Tibial nerve (tissue), 4 donors: ENCODE measurements around the gene LRRC63. TPM values are rescaled to one million over a fixed set of nuclear protein-coding genes. Genes with fewer than 3 reads are reported as not detected.

Source experiments
- DNase-seq, 2 donors: peaks; one replicate each; pipeline ENCODE4 v3.0.0-alpha.2; 2019; ENCODE audit warnings: low spot score in 2 of 2
- H3K27ac ChIP-seq, 4 donors: fragments of 200-600 bp; sonication (generic) in 3 of 4; one replicate each; pipeline ENCODE4 v1.5.1; 2017 to 2019; ENCODE audit warnings: mild to moderate bottlenecking in 1 of 4
- H3K27me3 ChIP-seq, 2 donors: fragments of 200-600 bp; sonication (generic) in 1 of 2; one replicate each; pipeline versions ENCODE4 v1.5.1 to v1.6.0; 2017 to 2019
- H3K36me3 ChIP-seq, 3 donors: fragments of 200-600 bp; sonication (generic); one replicate each; pipeline ENCODE4 v1.5.1; 2018 to 2019
- H3K4me1 ChIP-seq, 4 donors: fragments of 200-600 bp; sonication (generic) in 3 of 4; one replicate each; pipeline ENCODE4 v1.5.1; 2017 to 2019
- H3K4me3 ChIP-seq, 4 donors: fragments of 200-600 bp; sonication (generic) in 3 of 4; one replicate each; pipeline ENCODE4 v1.5.1; 2017 to 2019; ENCODE audit warnings: mild to moderate bottlenecking in 1 of 4, moderate library complexity in 1 of 4
- H3K9me3 ChIP-seq, 4 donors: fragments of 200-600 bp; sonication (generic) in 3 of 4; one replicate each; pipeline ENCODE4 v1.5.1; 2017 to 2019
- CTCF ChIP-seq, 5 experiments: fragments of 200-600 bp in 3 of 5; fragments of 450-650 bp in 2 of 5; sonication (generic) in 3 of 5; IDR thresholded peaks; one replicate each; pipeline ENCODE4 v1.5.1; 2016 to 2019; ENCODE audit warnings: antibody characterized with exemption in 5 of 5, mild to moderate bottlenecking in 3 of 5, moderate library complexity in 2 of 5
- EP300 ChIP-seq, 2 donors: sonication (generic); formaldehyde crosslinking; IDR thresholded peaks; one replicate each; pipeline ENCODE4 v1.6.1; 2017; ENCODE audit warnings: antibody characterized with exemption in 2 of 2, mild to moderate bottlenecking in 1 of 2
- POLR2A ChIP-seq, 2 donors: fragments of 450-650 bp; IDR thresholded peaks; one replicate each; pipeline ENCODE4 v1.6.1; 2017; ENCODE audit warnings: antibody characterized with exemption in 2 of 2, mild to moderate bottlenecking in 2 of 2, moderate library complexity in 2 of 2
- WGBS, 2 donors: methylation state at CpG; one replicate each; pipeline ENCODE4 v1.1.5; 2018; 5-methylcytosine and 5-hydroxymethylcytosine counted together
- total RNA-seq, 4 donors: library from RNA; depleted of rRNA; stranded (reverse); fragments of >200 nt; gene quantifications; one replicate each; pipeline ENCODE4 v1.1.0, GENCODE V29; 2016

Gene LRRC63
- total RNA-seq, 4 donors from 2014 or later, result 0.78 TPM; not detected in 3

GRCh38 chr13:46304546-46304945 is 92.8 kb downstream of the LRRC63 start:
- H3K4me1 ChIP-seq, result no peaks in the 10 kb centered on the region
- H3K4me3 ChIP-seq, result no peak overlapping the region
- H3K27ac ChIP-seq, result no peak overlapping the region
- WGBS, 2 donors, result 81 to 87% methylated on average over 3 of the region's 3 CpGs
- H3K27me3 ChIP-seq, result no peaks in the 10 kb centered on the region
- no peak for DNase-seq
- TF ChIP-seq CTCF (IDR thresholded peaks at IDR 0.05) (no peak), POLR2A (IDR thresholded peaks at IDR 0.05) (no peak), EP300 (IDR thresholded peaks at IDR 0.05) (no peak)
- no peaks in the 10 kb centered on the region for H3K36me3 ChIP-seq
- peaks cover 0 to 15% (median 0%) of the 10 kb centered on the region in 4 donors for H3K9me3 ChIP-seq

DNA sequence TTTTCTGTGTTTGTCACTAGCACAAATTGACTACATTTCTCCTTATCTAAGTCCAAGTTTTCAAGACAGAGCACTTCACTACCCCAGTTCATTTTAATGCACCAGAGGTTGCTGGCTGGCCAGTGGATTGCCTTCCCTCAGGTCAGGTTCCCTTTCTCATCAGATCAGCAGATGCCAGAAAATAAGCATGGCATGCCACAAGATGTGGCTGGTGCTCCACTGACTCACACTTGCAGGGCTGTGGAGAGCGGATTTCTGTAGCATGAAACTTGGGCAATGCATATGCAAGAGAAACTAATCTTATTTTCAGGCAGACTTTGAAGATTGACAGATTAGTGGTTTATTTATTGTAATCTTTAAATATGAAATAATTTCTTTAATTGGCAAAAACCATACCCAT is 95.8 kb downstream of the LRRC63 start:
- Histone ChIP-seq H3K27ac (no peak overlapping the region), H3K4me3 (no peak overlapping the region), H3K4me1 (no peaks in the 10 kb centered on the region), H3K36me3 (no peaks in the 10 kb centered on the region), H3K9me3 (peaks cover 0 to 10% (median 0%) of the 10 kb centered on the region in 4 donors), H3K27me3 (no peaks in the 10 kb centered on the region)
- TF ChIP-seq EP300 (IDR thresholded peaks at IDR 0.05) (no peak), POLR2A (IDR thresholded peaks at IDR 0.05) (no peak), CTCF (IDR thresholded peaks at IDR 0.05) (no peak)
- no peak for DNase-seq
- WGBS, 2 donors, result 87 to 96% methylated on average over 1 of the region's 1 CpG

- no peak for TF ChIP-seq EP300 (IDR thresholded peaks at IDR 0.05)
- TF ChIP-seq CTCF (IDR thresholded peaks at IDR 0.05), result no peak
- TF ChIP-seq POLR2A (IDR thresholded peaks at IDR 0.05), result no peak
- no peak for DNase-seq
- Histone ChIP-seq H3K9me3 (peaks cover 0 to 5% (median 0%) of the 10 kb centered on the region in 4 donors), H3K27ac (no peak overlapping the region), H3K36me3 (no peaks in the 10 kb centered on the region), H3K4me3 (no peak overlapping the region), H3K27me3 (no peaks in the 10 kb centered on the region), H3K4me1 (no peaks in the 10 kb centered on the region)
- 86 to 88% methylated on average over 1 of the region's 1 CpG for WGBS, 2 donors
These were observed 98.3 kb downstream of the LRRC63 start for GRCh38 chr13:46310066-46310465.

- WGBS, 2 donors, result 92 to 93% methylated on average over 2 of the region's 2 CpGs
These were observed 99.5 kb downstream of the LRRC63 start for GRCh38 chr13:46311217-46311616.

DNA sequence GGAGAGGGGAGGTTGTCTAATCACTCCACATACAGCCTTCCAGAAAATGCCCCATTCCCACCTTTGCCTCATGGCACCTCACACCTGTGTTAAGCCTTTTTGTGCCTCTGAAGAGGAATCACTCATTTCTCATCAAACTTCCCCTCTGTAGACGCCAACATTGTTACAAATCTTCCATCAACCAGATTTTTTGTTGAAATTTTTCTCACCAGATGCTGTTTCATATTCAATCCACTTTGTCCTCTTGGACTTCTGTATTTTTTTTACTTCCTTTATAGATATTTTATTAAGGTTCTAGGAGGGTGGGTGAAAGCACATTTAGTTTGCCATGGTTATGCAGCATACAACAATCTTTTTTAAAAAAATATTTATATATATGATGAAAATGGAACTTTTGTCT is 101.3 kb downstream of the LRRC63 start:
- H3K4me1 ChIP-seq, result no peaks in the 10 kb centered on the region
- H3K27me3 ChIP-seq, result no peaks in the 10 kb centered on the region
- H3K36me3 ChIP-seq, result no peaks in the 10 kb centered on the region
- no peak for DNase-seq
- TF ChIP-seq POLR2A (IDR thresholded peaks at IDR 0.05) (no peak), CTCF (IDR thresholded peaks at IDR 0.05) (no peak), EP300 (IDR thresholded peaks at IDR 0.05) (no peak)
- peaks cover 0 to 5% (median 0%) of the 10 kb centered on the region in 4 donors for H3K9me3 ChIP-seq
- H3K4me3 ChIP-seq, result no peak overlapping the region
- H3K27ac ChIP-seq, result no peak overlapping the region
- 68 to 73% methylated on average over 1 of the region's 1 CpG for WGBS, 2 donors

More at GRCh38 chr13:46311217-46311616, 99.5 kb downstream of the LRRC63 start:
- no peak overlapping the region for H3K27ac ChIP-seq
- no peaks in the 10 kb centered on the region for H3K27me3 ChIP-seq
- peaks cover 0 to 5% (median 0%) of the 10 kb centered on the region in 4 donors for H3K9me3 ChIP-seq
- no peak for DNase-seq
- H3K4me1 ChIP-seq, result no peaks in the 10 kb centered on the region
- H3K36me3 ChIP-seq, result no peaks in the 10 kb centered on the region
- TF ChIP-seq POLR2A (IDR thresholded peaks at IDR 0.05), result no peak
- no peak for TF ChIP-seq CTCF (IDR thresholded peaks at IDR 0.05)
- TF ChIP-seq EP300 (IDR thresholded peaks at IDR 0.05), result no peak
- no peak overlapping the region for H3K4me3 ChIP-seq
